ENCODE measurements around the gene SPACA5B. TPM values are rescaled to one million over a fixed set of nuclear protein-coding genes. Genes with fewer than 3 reads are reported as not detected.
"Not testable (repeated sequence)": the region's sequence is repeated elsewhere in the genome, so short reads cannot be mapped to it uniquely, and the experiment has no call there.

Gene SPACA5B
- not detected for total RNA-seq

GRCh38 chrX:48130326-48130725, at the start of gene SPACA5B:
Gene SPACA5B, plus strand, starts transcription at chrX:48130626. Its CDS starts 62 bp downstream, at chrX:48130688.
- H3K4me3 ChIP-seq (ENCODE audit: low read length); H3K27me3 ChIP-seq (ENCODE audit: insufficient read depth, low read length); H3K4me1 ChIP-seq (ENCODE audit: insufficient read depth, low read length); H3K9me3 ChIP-seq (ENCODE audit: low read depth, low read length): not testable (repeated sequence)

- H3K27me3 ChIP-seq (ENCODE audit: insufficient read depth, low read length) = no peaks in the 10 kb centered on the region
- H3K9me3 ChIP-seq (ENCODE audit: low read depth, low read length) = no peaks in the 10 kb centered on the region
- no peaks in the 10 kb centered on the region for H3K4me1 ChIP-seq (ENCODE audit: insufficient read depth, low read length)
- no peak overlapping the region for H3K4me3 ChIP-seq (ENCODE audit: low read length)
Observed at GRCh38 chrX:48083212-48083611, 47.2 kb upstream of the SPACA5B start.

GRCh38 chrX:48083706-48084105, 46.7 kb upstream of the SPACA5B start:
- Histone ChIP-seq H3K27me3 (ENCODE audit: insufficient read depth, low read length) (no peaks in the 10 kb centered on the region), H3K4me3 (ENCODE audit: low read length) (no peak overlapping the region), H3K9me3 (ENCODE audit: low read depth, low read length) (no peaks in the 10 kb centered on the region), H3K4me1 (ENCODE audit: insufficient read depth, low read length) (no peaks in the 10 kb centered on the region)

- no peaks in the 10 kb centered on the region for H3K4me1 ChIP-seq (ENCODE audit: insufficient read depth, low read length)
- H3K9me3 ChIP-seq (ENCODE audit: low read depth, low read length) = no peaks in the 10 kb centered on the region
- H3K27me3 ChIP-seq (ENCODE audit: insufficient read depth, low read length) = no peaks in the 10 kb centered on the region
- H3K4me3 ChIP-seq (ENCODE audit: low read length) = no peak overlapping the region
Observed at GRCh38 chrX:48086082-48086481, 44.3 kb upstream of the SPACA5B start.

GRCh38 chrX:48090123-48090522, 40.3 kb upstream of the SPACA5B start:
- no peak overlapping the region for H3K4me3 ChIP-seq (ENCODE audit: low read length)
- H3K27me3 ChIP-seq (ENCODE audit: insufficient read depth, low read length) = no peaks in the 10 kb centered on the region
- H3K4me1 ChIP-seq (ENCODE audit: insufficient read depth, low read length) = no peaks in the 10 kb centered on the region
- no peaks in the 10 kb centered on the region for H3K9me3 ChIP-seq (ENCODE audit: low read depth, low read length)

- H3K4me3 ChIP-seq (ENCODE audit: low read length); H3K9me3 ChIP-seq (ENCODE audit: low read depth, low read length): not testable (repeated sequence)
Observed at GRCh38 chrX:48092558-48092957, 37.9 kb upstream of the SPACA5B start.

GRCh38 chrX:48101443-48101842, 29.0 kb upstream of the SPACA5B start:
- no peaks in the 10 kb centered on the region for H3K27me3 ChIP-seq (ENCODE audit: insufficient read depth, low read length)
- H3K9me3 ChIP-seq (ENCODE audit: low read depth, low read length) = no peaks in the 10 kb centered on the region
- H3K4me1 ChIP-seq (ENCODE audit: insufficient read depth, low read length) = no peaks in the 10 kb centered on the region
- no peak overlapping the region for H3K4me3 ChIP-seq (ENCODE audit: low read length)

More at GRCh38 chrX:48092558-48092957, 37.9 kb upstream of the SPACA5B start:
- H3K27me3 ChIP-seq (ENCODE audit: insufficient read depth, low read length); H3K4me1 ChIP-seq (ENCODE audit: insufficient read depth, low read length): not testable (repeated sequence)

GRCh38 chrX:48102874-48103374, 27.5 kb upstream of the SPACA5B start:
- Histone ChIP-seq H3K4me3 (ENCODE audit: low read length) (no peak overlapping the region), H3K9me3 (ENCODE audit: low read depth, low read length) (no peaks in the 10 kb centered on the region), H3K4me1 (ENCODE audit: insufficient read depth, low read length) (no peaks in the 10 kb centered on the region), H3K27me3 (ENCODE audit: insufficient read depth, low read length) (no peaks in the 10 kb centered on the region)

GRCh38 chrX:48107717-48108116, 22.7 kb upstream of the SPACA5B start:
- Histone ChIP-seq H3K4me1 (ENCODE audit: insufficient read depth, low read length) (no peaks in the 10 kb centered on the region), H3K4me3 (ENCODE audit: low read length) (no peak overlapping the region), H3K9me3 (ENCODE audit: low read depth, low read length) (no peaks in the 10 kb centered on the region), H3K27me3 (ENCODE audit: insufficient read depth, low read length) (no peaks in the 10 kb centered on the region)

GRCh38 chrX:48125286-48125685, 5.1 kb upstream of the SPACA5B start:
- H3K4me1 ChIP-seq (ENCODE audit: insufficient read depth, low read length); H3K4me3 ChIP-seq (ENCODE audit: low read length); H3K9me3 ChIP-seq (ENCODE audit: low read depth, low read length); H3K27me3 ChIP-seq (ENCODE audit: insufficient read depth, low read length): not testable (repeated sequence)

- H3K4me1 ChIP-seq (ENCODE audit: insufficient read depth, low read length); H3K27me3 ChIP-seq (ENCODE audit: insufficient read depth, low read length); H3K4me3 ChIP-seq (ENCODE audit: low read length); H3K9me3 ChIP-seq (ENCODE audit: low read depth, low read length): not testable (repeated sequence)
Observed at GRCh38 chrX:48132308-48132844, 1.9 kb downstream of the SPACA5B start.

- not testable (repeated sequence) for H3K4me3 ChIP-seq (ENCODE audit: low read length); H3K9me3 ChIP-seq (ENCODE audit: low read depth, low read length); H3K4me1 ChIP-seq (ENCODE audit: insufficient read depth, low read length); H3K27me3 ChIP-seq (ENCODE audit: insufficient read depth, low read length)
Observed at GRCh38 chrX:48139076-48139475, 8.7 kb downstream of the SPACA5B start.

- not testable (repeated sequence) for H3K27me3 ChIP-seq (ENCODE audit: insufficient read depth, low read length); H3K4me1 ChIP-seq (ENCODE audit: insufficient read depth, low read length); H3K9me3 ChIP-seq (ENCODE audit: low read depth, low read length); H3K4me3 ChIP-seq (ENCODE audit: low read length)
Observed at GRCh38 chrX:48141810-48142508, 11.5 kb downstream of the SPACA5B start.

GRCh38 chrX:48142697-48143096, 12.3 kb downstream of the SPACA5B start:
- not testable (repeated sequence) for H3K9me3 ChIP-seq (ENCODE audit: low read depth, low read length); H3K4me3 ChIP-seq (ENCODE audit: low read length); H3K4me1 ChIP-seq (ENCODE audit: insufficient read depth, low read length); H3K27me3 ChIP-seq (ENCODE audit: insufficient read depth, low read length)

- Histone ChIP-seq H3K4me1 (ENCODE audit: insufficient read depth, low read length) (no peaks in the 10 kb centered on the region), H3K27me3 (ENCODE audit: insufficient read depth, low read length) (no peaks in the 10 kb centered on the region), H3K4me3 (ENCODE audit: low read length) (no peak overlapping the region), H3K9me3 (ENCODE audit: low read depth, low read length) (no peaks in the 10 kb centered on the region)
Observed at GRCh38 chrX:48153769-48154168, 23.3 kb downstream of the SPACA5B start.

GRCh38 chrX:48154796-48155195, 24.4 kb downstream of the SPACA5B start:
- H3K4me3 ChIP-seq (ENCODE audit: low read length) = no peak overlapping the region
- no peaks in the 10 kb centered on the region for H3K9me3 ChIP-seq (ENCODE audit: low read depth, low read length)
- no peaks in the 10 kb centered on the region for H3K4me1 ChIP-seq (ENCODE audit: insufficient read depth, low read length)
- H3K27me3 ChIP-seq (ENCODE audit: insufficient read depth, low read length) = no peaks in the 10 kb centered on the region
